ENCODE data around the gene CFAP57.
A peak's percentile ranks its signal among the peaks of the same experiment; 100 is the strongest.
"Not testable (repeated sequence)": the region's sequence is repeated elsewhere in the genome, so short reads cannot be mapped to it uniquely, and the experiment has no call there.

Gene CFAP57

DNA sequence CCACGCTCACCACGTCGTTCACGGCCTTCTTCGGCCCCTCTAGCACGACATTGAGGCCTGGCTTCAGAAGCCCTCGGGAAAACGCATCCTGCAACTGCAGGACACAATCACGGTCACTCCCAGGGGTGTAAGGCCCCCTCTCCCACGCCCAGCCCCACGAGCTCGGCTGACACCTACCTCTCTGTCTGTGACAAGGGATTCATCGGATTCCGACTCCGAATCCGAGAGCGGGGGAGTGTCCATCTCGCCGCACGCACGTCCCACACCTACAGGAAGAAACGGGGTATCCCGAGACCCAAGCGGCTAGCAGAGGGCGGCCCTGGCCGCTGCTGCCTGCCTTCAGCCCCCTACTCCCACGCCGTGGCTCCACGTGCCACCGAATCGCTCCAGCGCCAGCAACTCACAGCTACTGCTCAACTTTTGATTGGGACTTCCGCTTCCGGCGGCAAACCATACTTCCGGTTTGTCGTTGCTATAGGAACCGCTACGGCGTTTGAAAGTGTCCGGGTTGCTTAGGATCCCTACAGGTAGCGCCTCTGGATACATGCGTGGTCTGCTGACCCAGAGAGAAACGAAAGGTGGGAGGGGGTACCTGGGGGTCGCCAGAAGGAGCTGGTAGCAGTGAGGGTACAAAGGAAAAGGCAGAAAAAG, at the start of gene CFAP57, which contains the start of gene EBNA1BP2:
TSS of gene CFAP57 (plus strand) at position 455 of the 651 bp plus-strand sequence. CDS start 424 bp downstream, outside the sequence.
TSS of gene EBNA1BP2 (minus strand) at position 415 of the 651 bp plus-strand sequence. CDS start at position 243, 172 bp downstream.
- DNase-seq = peak; percentile 78

DNA sequence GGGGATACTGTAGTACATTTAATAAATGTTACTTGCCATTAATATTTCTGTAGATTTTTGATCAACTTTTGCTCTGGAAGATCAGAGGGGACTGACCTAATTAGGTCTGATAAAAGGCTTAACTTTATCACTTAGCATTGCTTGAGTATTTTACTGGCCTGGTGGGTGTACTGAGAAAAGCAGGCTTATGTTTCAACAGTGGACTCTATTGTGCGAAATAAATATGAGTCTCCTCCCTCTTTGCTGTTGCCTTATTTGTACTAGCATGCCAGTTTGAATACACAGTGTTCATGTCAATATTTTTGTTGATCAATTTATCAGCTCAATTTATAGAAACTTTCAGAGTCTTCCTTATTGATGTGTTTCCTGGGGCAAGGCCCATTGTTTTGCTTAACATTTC, 49.1 kb upstream of the CFAP57 start:
- no peak for DNase-seq

DNA sequence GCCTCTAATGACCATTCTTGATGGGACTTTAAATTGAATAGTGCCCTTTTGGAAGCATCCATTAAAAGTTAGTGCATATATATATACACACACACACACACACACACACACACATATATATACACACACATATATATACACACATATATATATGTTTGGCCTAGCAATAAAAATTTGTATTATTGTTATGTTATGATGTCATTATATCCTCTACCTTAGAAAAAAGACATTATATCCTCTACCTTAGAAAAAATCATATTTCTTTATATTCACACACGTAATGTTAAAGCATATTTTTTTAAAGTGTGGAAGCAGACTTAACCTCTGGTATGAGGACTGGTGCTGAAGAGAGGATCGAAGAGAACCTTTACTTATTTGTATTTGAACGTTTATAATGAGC, 43.3 kb upstream of the CFAP57 start:
- no peak for DNase-seq

DNA sequence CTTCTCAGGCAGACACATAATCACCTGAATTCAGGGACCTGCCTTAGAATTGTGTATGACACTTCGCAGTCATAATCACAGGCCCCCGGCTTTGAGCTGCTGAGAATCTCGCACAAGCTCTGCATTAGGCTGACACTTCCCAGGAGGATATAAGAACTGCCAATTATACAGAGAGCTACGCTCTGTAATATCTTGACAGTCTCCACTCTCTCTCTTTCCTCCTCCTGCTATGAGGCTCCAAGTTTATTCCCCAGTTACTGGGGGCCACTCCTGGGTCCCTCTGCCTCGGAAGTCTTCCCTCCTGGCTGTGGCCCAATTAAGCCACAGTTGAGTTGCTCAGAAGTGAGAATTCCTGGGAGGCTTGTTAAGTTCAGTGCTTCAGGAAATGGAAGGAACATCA, 42.7 kb upstream of the CFAP57 start:
- no peak for DNase-seq

DNA sequence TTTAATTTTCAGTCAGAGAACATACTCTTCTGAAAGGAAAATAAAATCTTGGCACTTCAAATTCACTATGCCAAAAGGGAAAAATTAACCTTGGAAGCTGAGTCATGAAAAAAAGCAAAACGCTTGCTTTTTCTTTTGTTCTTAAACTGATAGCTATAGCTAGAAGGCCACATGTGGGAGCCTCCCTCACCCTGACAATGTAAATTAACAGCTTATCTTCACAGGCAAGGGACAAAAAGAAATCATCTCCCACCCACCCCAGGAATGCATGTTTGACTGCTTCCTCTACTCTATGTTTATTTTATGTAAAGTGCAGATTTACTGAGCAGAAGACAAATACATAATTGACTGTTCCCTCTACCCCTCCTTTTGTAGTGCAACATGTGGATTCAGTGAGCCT, 38.1 kb upstream of the CFAP57 start:
- DNase-seq = no peak

DNA sequence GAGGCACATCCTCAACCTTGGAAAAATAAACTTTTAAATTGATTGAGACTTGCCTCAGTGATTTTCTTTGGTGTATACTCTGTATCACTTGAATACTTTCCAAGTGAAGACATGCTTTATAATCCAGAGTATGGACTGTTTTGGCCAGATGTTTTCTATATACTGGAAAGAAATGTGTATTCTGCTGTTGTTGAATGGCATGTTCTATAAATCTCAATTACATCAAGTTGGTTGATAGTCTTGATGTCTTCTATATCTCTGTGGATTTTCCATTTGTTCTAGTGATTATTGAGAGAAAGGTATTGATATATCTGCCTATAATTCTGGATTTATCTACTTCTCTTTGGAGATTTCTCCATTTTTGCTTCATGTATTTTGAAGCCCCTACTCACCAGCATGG, 37.5 kb upstream of the CFAP57 start:
- DNase-seq = no peak

DNA sequence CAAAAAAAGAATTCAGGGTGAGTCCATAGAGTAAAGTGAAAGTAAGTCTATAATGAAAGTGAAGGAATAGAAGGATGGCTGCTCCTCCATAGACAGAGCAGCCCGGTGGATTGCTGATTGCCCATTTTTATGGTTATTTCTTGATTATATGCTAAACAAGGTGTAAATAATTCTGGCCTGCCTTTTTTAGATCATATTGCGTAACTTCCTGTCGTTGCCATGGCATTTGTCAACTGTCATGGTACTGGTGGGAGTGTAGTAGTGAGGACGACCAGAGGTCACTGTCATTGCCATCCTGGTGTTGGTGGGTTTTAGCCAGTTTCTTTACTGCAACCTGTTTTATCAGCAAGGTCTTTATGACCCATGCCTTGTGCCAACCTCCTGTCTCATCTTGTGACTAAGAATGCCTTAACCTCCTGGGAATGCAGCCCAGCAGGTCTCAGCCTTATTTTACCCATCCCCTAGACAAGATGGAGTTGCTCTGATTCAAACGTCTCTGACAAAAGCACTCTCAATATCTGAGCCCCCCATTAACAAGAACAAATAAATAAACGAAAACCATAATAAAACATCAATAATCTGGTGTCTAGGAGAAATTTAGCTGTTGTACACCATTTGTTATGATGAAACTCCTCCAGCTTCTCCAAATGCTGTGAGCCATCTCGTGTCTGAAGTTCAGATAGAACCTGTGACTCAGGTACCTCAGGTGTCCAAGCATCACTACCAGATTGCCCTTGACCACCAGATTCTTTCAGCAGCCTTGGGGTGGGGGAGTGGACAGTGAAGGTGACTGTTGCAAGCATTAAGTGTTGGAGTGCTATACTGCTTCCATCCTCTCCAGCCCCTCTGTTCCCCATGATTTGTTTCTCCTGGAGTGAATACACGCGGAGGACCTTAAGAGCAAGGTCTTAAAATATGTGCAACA, 36.0 kb upstream of the CFAP57 start:
- DNase-seq = no peak

DNA sequence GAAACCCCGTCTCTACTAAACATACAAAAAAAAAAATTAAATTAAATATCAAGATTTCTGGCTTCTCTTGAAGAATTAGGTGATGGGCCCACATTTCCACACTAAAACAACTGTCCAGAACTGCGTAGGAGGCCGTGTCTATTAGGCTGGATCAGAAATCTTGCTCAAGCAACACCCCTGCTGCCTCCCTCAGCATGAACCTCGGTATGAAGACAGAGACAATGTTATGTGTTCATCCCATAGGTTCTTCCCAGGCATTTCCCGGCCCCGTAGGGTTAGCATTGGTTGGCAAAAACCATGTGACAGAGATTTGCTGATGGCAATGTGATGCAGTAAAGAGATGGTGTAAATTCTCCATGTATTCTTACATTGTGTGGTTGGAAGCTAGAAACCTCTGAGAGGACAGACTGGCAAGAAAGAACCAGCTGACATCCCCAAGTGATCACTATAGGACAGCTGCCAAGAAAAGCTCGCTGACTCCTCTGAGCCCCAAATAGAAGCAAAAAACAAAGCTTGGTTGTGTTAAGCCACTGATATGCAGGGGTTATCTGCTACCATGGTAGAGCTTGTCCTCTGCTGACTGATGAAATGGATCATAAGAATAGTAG, 34.6 kb upstream of the CFAP57 start:
- DNase-seq = no peak

DNA sequence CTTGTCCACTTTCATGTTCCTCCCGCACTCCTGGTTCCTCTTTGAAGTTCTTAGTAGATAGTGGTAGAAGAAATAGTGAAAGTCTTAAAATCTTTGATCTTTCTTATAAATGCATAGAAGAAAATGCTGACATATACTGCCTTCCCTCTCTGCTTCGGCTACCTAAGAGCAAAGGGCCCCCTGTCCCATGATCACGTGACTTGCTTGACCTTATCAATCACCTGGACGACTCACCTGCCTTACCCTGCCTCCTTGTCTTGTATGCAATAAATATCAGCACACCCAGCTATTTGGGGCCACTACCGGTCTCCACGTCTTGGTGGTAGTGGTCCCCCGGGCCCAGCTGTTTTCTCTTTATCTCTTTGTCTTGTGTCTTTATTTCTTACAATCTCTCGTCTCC, 32.8 kb upstream of the CFAP57 start:
- not testable (repeated sequence) for DNase-seq

DNA sequence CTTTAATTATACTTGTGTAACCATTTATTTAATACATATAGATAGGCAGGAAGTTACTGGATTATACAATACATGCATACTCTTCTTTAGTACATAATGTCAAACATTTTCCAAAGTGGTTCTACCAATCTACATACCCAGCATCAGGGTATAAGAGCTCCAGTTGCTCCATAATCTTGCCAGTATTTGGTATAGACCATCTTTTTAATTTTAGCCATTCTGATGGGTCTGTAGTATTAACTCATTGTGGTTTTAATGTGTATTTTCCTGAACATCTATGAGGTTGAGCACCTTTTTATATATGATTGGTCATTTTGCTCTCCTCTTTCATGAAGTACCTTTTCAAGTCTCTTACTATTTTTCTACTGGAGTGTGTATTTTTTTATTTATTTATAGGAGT, 32.1 kb upstream of the CFAP57 start:
- no peak for DNase-seq

DNA sequence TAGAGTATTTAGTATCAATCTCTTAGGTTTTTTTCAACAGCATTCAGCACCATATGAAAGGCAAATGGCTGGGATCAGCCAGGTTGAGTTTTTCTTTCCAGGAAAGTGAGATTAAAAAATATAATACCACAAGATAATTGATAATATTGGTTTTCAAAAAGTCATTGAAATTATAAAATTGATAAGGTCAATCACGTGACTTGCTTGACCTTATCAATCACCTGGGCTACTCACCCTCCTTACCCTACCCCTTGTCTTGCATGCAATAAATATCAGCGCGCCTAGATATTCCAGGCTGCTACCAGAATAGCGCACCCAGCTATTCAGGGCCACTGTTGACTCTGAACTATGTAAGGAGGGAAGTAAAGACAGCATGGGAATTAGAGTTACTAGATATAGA, 31.5 kb upstream of the CFAP57 start:
- no peak for DNase-seq

DNA sequence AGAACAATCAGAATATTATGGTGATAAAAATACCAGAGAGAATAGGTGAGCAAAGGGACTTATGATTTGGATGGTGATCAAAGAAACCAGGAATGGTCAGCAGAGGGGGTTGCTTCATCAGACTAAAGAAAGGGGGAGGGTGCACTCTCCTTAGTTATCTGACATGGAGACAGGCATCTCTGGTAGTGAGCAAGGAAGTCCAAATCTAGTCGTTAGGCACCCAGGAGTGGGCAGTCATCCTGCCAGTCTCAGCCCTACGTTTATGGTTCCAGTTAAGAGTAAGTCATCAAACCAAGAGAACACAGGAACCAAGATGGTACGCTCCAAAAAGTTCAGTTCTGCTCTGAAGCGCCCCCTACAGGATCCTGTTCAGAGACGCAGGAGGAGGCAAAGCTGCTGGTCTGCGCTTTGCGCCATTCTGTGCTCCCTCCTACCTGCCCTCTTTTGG, 28.7 kb upstream of the CFAP57 start:
- DNase-seq = no peak

DNA sequence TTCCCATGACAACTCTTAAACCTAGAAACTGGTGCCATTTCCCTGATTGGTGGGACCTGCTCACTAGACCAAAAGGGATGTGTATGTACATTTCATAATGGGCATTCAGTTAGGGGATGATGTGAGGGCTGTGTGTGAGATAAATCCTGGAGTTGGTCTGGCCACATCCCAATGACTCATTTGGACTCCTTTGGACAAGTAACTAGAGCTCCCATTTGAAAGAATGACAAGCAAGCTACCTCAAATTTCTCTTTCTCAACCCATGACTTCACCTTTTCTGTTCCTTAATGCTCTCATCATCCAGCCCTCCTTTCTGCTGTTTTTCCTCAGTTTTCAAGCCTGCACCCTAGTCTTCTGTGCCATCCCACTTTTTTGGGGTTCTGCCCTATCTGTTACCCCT, 27.9 kb upstream of the CFAP57 start:
- DNase-seq = no peak

DNA sequence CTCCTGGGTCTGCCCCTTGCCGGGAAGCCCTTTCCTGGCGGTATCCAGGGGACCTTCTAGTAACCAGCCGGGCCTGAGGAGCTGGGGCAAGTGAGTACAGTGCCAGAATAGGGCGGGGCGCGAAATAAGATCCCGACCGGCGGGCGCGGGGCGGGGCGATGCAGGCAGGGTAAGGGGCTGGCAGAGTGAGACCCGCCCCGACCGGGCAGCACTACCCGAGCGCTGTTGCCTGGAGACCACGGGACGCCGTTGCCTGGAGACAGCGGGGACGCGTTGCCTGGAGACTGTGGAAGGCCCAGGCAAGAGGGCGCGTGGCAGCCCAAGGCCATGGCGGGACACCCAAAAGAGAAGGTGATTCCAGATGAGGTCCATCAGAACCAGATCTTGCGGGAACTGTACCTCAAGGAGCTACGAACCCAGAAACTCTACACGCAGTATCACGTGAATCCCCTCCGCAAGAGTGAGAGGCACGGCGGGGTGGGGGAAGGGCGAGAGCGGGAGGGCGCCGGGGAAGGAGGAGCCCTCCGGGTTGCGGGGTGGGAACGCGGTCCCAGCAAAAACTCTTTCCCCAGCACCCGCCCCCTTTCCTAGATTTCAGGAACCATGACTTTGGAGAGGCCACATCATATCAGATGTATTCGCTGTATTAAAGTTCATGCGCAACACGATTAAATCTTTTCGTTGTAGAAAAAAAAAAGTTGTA, 24.4 kb upstream of the CFAP57 start:
- peak; percentile 44 for DNase-seq

DNA sequence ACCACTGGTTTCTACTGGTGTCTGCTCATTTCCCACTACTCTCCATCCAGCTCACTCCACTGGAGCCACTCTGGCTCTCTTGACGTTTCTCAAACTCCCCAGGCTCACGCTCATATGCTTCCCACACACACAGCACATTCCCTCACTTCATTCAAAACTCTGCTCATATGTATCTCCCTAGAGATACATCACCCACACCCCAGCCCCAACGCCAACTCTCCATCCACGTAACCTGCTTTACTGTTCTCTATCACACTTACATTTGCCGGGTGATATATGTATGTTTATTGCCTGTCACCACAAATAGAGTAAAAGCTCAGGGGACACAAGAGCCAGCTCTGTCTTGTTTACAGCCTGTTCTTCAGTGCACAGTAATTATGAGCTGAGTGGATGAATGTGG, 22.2 kb upstream of the CFAP57 start:
- DNase-seq = no peak

DNA sequence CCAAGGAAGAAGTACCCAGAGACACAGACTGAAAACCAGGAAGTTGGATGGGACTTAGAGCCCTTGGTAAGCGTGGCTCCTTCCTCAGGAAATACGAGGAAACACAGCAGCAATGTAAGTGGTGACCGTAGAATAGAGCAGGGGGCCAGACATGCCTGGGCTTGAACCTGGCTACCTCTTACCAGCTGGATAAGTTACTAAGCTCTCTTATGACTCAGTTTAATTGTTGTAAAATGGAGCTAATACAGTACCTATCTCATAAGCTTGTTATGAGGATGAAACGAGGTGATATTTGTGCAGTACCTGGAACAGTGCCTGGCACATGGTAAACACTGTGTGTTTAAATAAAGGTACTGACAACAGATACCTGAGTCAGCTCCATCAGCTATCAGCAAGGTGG, 19.3 kb upstream of the CFAP57 start:
- no peak for DNase-seq

DNA sequence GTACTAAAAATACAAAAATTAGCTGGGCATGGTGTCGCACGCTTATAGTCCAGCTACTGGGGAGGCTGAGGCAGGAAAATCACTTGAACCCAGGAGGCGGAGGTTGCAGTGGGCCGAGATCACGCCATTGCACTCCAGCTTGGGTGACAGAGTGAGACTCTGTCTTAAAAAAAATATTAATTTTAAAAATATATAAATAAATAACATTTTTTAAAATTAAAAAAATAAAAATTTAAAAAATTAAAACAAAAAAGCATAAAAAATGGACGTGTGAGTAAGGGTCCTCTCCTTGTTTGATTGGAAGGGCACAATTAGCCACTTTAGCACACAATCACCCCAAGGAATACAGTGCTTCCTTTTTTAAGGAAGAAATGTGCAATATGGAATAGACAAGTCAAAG, 18.7 kb upstream of the CFAP57 start:
- DNase-seq = no peak

DNA sequence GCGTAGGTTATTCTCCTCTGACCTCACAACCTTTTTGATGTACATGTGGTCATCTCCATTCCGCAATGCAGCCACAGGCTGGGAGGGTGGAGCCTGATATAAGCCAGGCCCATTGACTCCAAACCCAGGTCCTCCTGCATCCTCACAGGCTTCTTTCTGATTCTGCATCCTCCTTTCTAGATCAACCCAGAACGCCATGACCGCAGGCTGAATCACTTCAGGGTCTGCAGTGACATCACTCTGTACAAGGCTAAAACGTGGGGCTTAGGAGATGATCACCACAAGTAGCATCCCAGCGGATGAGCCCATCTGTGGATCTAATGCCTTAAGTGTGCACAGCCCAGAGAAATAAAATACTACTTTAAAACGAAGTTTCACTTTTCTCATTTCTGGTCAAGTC, 16.1 kb upstream of the CFAP57 start:
- no peak for DNase-seq

DNA sequence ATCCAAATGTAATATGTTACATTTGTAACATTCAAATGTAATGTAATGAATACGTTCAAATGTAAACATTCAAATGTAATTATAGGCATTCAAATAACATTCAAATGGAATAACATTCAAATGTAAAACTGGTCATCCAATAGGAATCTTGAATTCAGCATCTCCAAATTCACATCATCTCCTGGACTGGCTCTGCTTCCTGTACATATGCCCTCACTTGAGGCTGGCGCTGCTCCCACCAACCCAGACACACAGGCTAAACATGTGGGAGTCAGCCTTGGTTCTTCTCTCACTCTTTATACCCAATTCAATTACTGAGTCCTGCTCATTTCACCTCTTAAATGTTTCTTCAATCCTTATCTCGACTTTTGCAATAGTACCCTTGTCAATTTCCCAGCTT, 7.0 kb upstream of the CFAP57 start:
- no peak for DNase-seq

DNA sequence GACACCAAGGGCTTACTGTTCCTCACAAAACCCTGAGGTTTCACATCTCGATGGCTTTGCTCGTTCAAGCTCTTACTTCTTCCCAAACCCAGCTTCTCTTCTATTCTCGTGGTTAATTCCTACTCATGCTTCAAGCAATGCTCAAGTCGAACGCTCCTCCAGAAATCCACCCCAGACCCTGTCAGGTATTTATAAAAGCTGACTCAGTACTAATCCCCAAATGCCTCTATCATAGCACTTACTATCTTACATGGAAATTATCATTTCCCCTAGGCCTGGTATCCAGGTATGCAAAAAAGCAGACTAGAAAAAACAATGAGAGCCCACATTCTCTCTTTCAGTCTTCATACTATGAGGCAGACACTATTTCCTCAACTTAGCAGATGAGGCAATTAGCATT, 6.4 kb upstream of the CFAP57 start:
- no peak for DNase-seq

DNA sequence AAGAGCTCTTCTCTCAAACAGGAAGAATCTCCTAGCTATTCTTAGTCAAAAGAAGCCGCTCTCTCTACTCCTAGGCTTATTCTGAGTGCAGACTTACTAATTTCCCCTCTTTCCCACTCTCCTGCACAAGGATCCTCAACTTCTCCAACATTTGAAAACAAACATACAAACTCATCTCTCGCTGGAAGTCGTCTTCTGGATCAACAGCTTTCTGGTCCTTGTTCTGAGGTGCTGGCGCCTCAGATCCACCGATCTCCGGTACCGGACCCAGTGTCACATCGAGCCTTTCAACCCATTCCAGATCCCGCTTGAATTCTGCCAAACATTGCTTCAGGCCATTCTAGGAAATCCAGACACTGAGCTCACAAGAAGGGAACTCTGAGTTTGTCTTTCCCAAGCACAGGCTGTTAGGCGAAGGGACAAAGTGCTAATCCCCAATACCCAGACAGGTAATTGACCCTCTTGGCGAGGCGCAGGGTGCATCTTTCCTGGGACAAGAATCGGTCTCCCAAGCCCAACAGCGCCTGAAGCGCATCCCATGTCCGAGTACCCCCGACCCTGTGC, 736 bp upstream of the CFAP57 start:
- no peak for DNase-seq

DNA sequence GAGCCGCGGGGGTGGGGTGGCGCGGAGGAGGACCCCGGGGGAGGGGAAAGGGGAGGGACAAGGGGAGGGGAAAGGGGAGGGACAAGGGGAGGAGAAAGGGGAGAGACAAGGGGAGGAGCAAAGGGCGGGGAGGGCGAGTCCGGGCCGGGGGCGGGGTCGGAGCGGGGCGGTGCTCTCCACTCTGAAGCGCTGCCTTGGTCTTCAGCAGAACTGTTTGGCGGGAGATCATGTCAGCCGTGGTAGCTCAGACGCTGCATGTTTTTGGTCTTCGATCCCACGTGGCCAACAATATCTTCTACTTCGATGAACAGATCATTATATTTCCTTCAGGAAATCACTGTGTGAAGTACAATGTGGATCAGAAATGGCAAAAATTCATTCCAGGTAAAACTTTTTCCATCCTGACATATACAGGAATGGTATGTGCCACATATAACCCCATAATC, 420 bp downstream of the CFAP57 start:
- DNase-seq = peak; percentile 78

DNA sequence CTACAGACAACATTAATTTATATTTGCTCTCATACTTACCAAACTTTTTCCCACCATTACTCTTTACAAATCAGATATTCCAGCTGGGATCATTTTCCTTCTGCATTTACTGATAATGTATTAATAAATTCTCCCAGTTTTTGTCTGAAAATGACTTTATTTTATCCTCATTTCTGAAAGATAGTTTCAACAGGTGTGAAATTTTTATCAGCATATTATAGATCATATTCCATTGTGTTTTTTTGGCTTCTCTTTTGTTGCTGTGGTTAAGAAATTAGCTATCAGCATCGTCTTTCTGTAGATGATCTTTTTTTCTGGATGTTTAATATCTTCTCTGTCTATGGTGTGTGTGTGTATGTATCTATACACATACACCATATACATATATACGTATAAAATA, 2.7 kb downstream of the CFAP57 start:
- DNase-seq = no peak

Data from kidney glomerular epithelial cell (primary cell).